ENCODE measurements around the gene AUTS2.

Gene AUTS2

GRCh38 chr7:70693321-70693685, 1095.0 kb downstream of the AUTS2 start:
- TF ChIP-seq CTCF (IDR thresholded peaks at IDR 0.05; ENCODE audit: extremely low read depth, missing control alignments) = no peak
- no peak for DNase-seq (ENCODE audit: low spot score)

- no peak for TF ChIP-seq CTCF (IDR thresholded peaks at IDR 0.05; ENCODE audit: extremely low read depth, missing control alignments)
- peak; percentile 85 for DNase-seq (ENCODE audit: low spot score)
Measured at GRCh38 chr7:70693686-70694433, 1095.6 kb downstream of the AUTS2 start.

- TF ChIP-seq CTCF (IDR thresholded peaks at IDR 0.05; ENCODE audit: extremely low read depth, missing control alignments) = no peak
Measured at GRCh38 chr7:70694434-70694970, 1096.2 kb downstream of the AUTS2 start.

GRCh38 chr7:70694971-70695794, 1096.9 kb downstream of the AUTS2 start:
- TF ChIP-seq CTCF (IDR thresholded peaks at IDR 0.05; ENCODE audit: extremely low read depth, missing control alignments) = no peak
- peak; percentile 58 for DNase-seq (ENCODE audit: low spot score)

More at GRCh38 chr7:70694434-70694970, 1096.2 kb downstream of the AUTS2 start:
- DNase-seq (ENCODE audit: low spot score) = peak; percentile 73

- no peak for TF ChIP-seq CTCF (IDR thresholded peaks at IDR 0.05; ENCODE audit: extremely low read depth, missing control alignments)
- peak; percentile 54 for DNase-seq (ENCODE audit: low spot score)
Measured at GRCh38 chr7:70695795-70696083, 1097.5 kb downstream of the AUTS2 start.

- DNase-seq (ENCODE audit: low spot score) = no peak
- no peak for TF ChIP-seq CTCF (IDR thresholded peaks at IDR 0.05; ENCODE audit: extremely low read depth, missing control alignments)
Measured at GRCh38 chr7:70696201-70696754, 1098.0 kb downstream of the AUTS2 start.
